Neural progenitor cell (in vitro differentiated cells): ENCODE results near the gene RILPL2. TPM values are rescaled to one million over a fixed set of nuclear protein-coding genes. Genes with fewer than 3 reads are reported as not detected.

Experiments used
- DNase-seq: peaks from one replicate; pipeline ENCODE4 v3.0.0-alpha.2; 2016; ENCODE audit warnings: low spot score
- H2AFZ ChIP-seq: fragments of 200-600 bp; sonication (generic); replicated peaks from 2 replicates; pipeline ENCODE4 v1.6.1; 2016; ENCODE audit warnings: antibody characterized with exemption
- H3F3A ChIP-seq: fragments of 200-600 bp; sonication (generic); 2 replicates; pipeline ENCODE4 v1.6.1; 2016; ENCODE audit warnings: antibody characterized with exemption, low read depth
- H3K27ac ChIP-seq: fragments of 200-600 bp; sonication (generic); 2 replicates; pipeline ENCODE4 v1.5.1; 2016; ENCODE audit warnings: mild to moderate bottlenecking
- H3K27me3 ChIP-seq: fragments of 200-600 bp; sonication (generic); 2 replicates; pipeline ENCODE4 v1.6.1; 2016; ENCODE audit warnings: mild to moderate bottlenecking, moderate library complexity
- H3K36me3 ChIP-seq: fragments of 200-600 bp; sonication (generic); 2 replicates; pipeline ENCODE4 v1.5.1; 2016
- H3K4me1 ChIP-seq: fragments of 200-600 bp; sonication (generic); 2 replicates; pipeline ENCODE4 v1.6.1; 2016; ENCODE audit warnings: mixed run types
- H3K4me2 ChIP-seq: fragments of 200-600 bp; sonication (generic); 2 replicates; pipeline ENCODE4 v1.6.1; 2016
- H3K4me3 ChIP-seq: fragments of 200-600 bp; sonication (generic); 2 replicates; pipeline ENCODE4 v1.5.1; 2016
- H3K79me2 ChIP-seq: fragments of 200-600 bp; sonication (generic); 2 replicates; pipeline ENCODE4 v1.6.1; 2016; ENCODE audit warnings: low read depth
- H3K9ac ChIP-seq: fragments of 200-600 bp; sonication (generic); 2 replicates; pipeline ENCODE4 v1.6.1; 2016
- H3K9me3 ChIP-seq: fragments of 200-600 bp; sonication (generic); 2 replicates; pipeline ENCODE4 v1.5.1; 2016; ENCODE audit warnings: low read depth
- H4K20me1 ChIP-seq: fragments of 200-600 bp; sonication (generic); 2 replicates; pipeline ENCODE4 v1.6.1; 2016; ENCODE audit warnings: low read depth
- H3K27ac Mint-ChIP-seq: 3 replicates; pipeline ENCODE4 v1.8.0; 2021; ENCODE audit warnings: mixed read lengths
- H3K27me3 Mint-ChIP-seq: 2 replicates; pipeline ENCODE4 v1.8.0; 2022; ENCODE audit warnings: low read depth, mild to moderate bottlenecking, inconsistent platforms, moderate library complexity, mixed read lengths; ENCODE audit not compliant: insufficient read depth
- H3K36me3 Mint-ChIP-seq: 3 replicates; pipeline ENCODE4 v1.8.0; 2021; ENCODE audit warnings: mixed read lengths
- H3K4me1 Mint-ChIP-seq: 3 replicates; pipeline ENCODE4 v1.8.0; 2021; ENCODE audit warnings: mixed read lengths
- H3K4me3 Mint-ChIP-seq: 3 replicates; pipeline ENCODE4 v1.8.0; 2021; ENCODE audit warnings: mild to moderate bottlenecking, moderate library complexity, mixed read lengths
- H3K9me3 Mint-ChIP-seq: 3 replicates; pipeline ENCODE4 v1.8.0; 2020; ENCODE audit warnings: mixed read lengths
- CTCF ChIP-seq: fragments of 200-600 bp; sonication (generic); IDR thresholded peaks from 2 replicates; pipeline ENCODE4 v1.5.1; 2017; ENCODE audit warnings: antibody characterized with exemption, mild to moderate bottlenecking
- EZH2 ChIP-seq: fragments of 200-600 bp; sonication (generic); IDR thresholded peaks from 2 replicates; pipeline ENCODE4 v1.6.1; 2017; ENCODE audit warnings: antibody characterized with exemption, mild to moderate bottlenecking, moderate library complexity
- EZH2phosphoT487 ChIP-seq: fragments of 200-600 bp; sonication (generic); IDR thresholded peaks from 2 replicates; pipeline ENCODE4 v1.6.1; 2017; ENCODE audit warnings: antibody characterized with exemption
- total RNA-seq: library from RNA; depleted of rRNA; stranded (reverse); fragments of >200 nt; gene quantifications from 2 replicates; pipeline ENCODE4 v1.2.3, GENCODE V29; 2015; ENCODE audit warnings: low replicate concordance

The RILPL2 gene
- total RNA-seq, 1 donor from 2014 or later = 1.1 TPM

- Histone ChIP-seq H3K4me2 (no peak overlapping the region), H3K79me2 (peaks cover 3% of the 10 kb centered on the region), H3K36me3 (no peaks in the 10 kb centered on the region), H3K9ac (no peak overlapping the region), H2AFZ (no peak overlapping the region), H4K20me1 (peaks cover 5% of the 10 kb centered on the region), H3K27me3 (no peaks in the 10 kb centered on the region), H3K27ac (no peak overlapping the region), H3K4me3 (no peak overlapping the region), H3K4me1 (no peaks in the 10 kb centered on the region), H3K9me3 (no peaks in the 10 kb centered on the region), H3F3A (no peaks in the 10 kb centered on the region)
- H3K36me3 Mint-ChIP-seq = peaks cover 20% of the 10 kb centered on the region
- DNase-seq = no peak
- H3K4me1 Mint-ChIP-seq = no peaks in the 10 kb centered on the region
- H3K27me3 Mint-ChIP-seq = peaks cover 2% of the 10 kb centered on the region
- no peak for TF ChIP-seq CTCF
- no peak for TF ChIP-seq EZH2
- TF ChIP-seq EZH2phosphoT487 = no peak
- H3K9me3 Mint-ChIP-seq = no peaks in the 10 kb centered on the region
- H3K27ac Mint-ChIP-seq = no peak overlapping the region
- no peak overlapping the region for H3K4me3 Mint-ChIP-seq
Measured at GRCh38 chr12:123472438-123472849, 36.0 kb upstream of the RILPL2 start.

GRCh38 chr12:123471374-123472068 is 35.0 kb upstream of the RILPL2 start:
- H3K36me3 Mint-ChIP-seq = peaks cover 18% of the 10 kb centered on the region
- H3K4me2 ChIP-seq = no peak overlapping the region
- no peak overlapping the region for H3K9ac ChIP-seq
- no peaks in the 10 kb centered on the region for H3K4me1 Mint-ChIP-seq
- DNase-seq = no peak
- H3K4me1 ChIP-seq = no peaks in the 10 kb centered on the region
- no peak overlapping the region for H3K4me3 ChIP-seq
- H3K4me3 Mint-ChIP-seq = no peak overlapping the region
- no peak overlapping the region for H3K27ac ChIP-seq
- H3F3A ChIP-seq = no peaks in the 10 kb centered on the region
- H3K27me3 ChIP-seq = no peaks in the 10 kb centered on the region
- H3K9me3 ChIP-seq = no peaks in the 10 kb centered on the region
- peaks cover 3% of the 10 kb centered on the region for H3K79me2 ChIP-seq
- peaks cover 5% of the 10 kb centered on the region for H4K20me1 ChIP-seq
- no peak overlapping the region for H3K27ac Mint-ChIP-seq
- H3K36me3 ChIP-seq = no peaks in the 10 kb centered on the region
- H2AFZ ChIP-seq = no peak overlapping the region
- peaks cover 2% of the 10 kb centered on the region for H3K27me3 Mint-ChIP-seq
- TF ChIP-seq EZH2phosphoT487 (no peak), CTCF (no peak), EZH2 (no peak)
- H3K9me3 Mint-ChIP-seq = no peaks in the 10 kb centered on the region

GRCh38 chr12:123469978-123470377 is 33.5 kb upstream of the RILPL2 start:
- Mint-ChIP-seq H3K27me3 (peaks cover 2% of the 10 kb centered on the region), H3K4me3 (no peak overlapping the region), H3K4me1 (no peaks in the 10 kb centered on the region), H3K27ac (no peak overlapping the region), H3K36me3 (peaks cover 12% of the 10 kb centered on the region), H3K9me3 (no peaks in the 10 kb centered on the region)
- Histone ChIP-seq H3K4me2 (no peak overlapping the region), H3K4me1 (no peaks in the 10 kb centered on the region), H3K27ac (no peak overlapping the region), H3K79me2 (peaks cover 9% of the 10 kb centered on the region), H2AFZ (no peak overlapping the region), H4K20me1 (peaks cover 8% of the 10 kb centered on the region), H3F3A (no peaks in the 10 kb centered on the region), H3K4me3 (no peak overlapping the region), H3K36me3 (no peaks in the 10 kb centered on the region), H3K9ac (no peak overlapping the region), H3K9me3 (no peaks in the 10 kb centered on the region), H3K27me3 (no peaks in the 10 kb centered on the region)
- TF ChIP-seq CTCF (no peak), EZH2 (no peak), EZH2phosphoT487 (no peak)
- DNase-seq = no peak
